GM12875 (cell line): Measurements from ENCODE around the gene C1orf174.

Source experiments
- H3K4me3 ChIP-seq: one replicate; pipeline ENCODE4 v1.5.1; 2011; ENCODE audit warnings: low read depth, low read length, control low read depth
- CTCF ChIP-seq: IDR thresholded peaks from 2 replicates; pipeline ENCODE4 v1.5.1; 2011; ENCODE audit warnings: low read depth, mild to moderate bottlenecking, control low read depth, inconsistent platforms, low read length, moderate library complexity, borderline replicate concordance; ENCODE audit not compliant: insufficient read depth

C1orf174 gene

GRCh38 chr1:3879787-3880428 lies 20.2 kb downstream of the C1orf174 start:
- TF ChIP-seq CTCF = no peak
- H3K4me3 ChIP-seq = no peak overlapping the region

GRCh38 chr1:3879099-3879498 lies 21.0 kb downstream of the C1orf174 start:
- no peak for TF ChIP-seq CTCF
- H3K4me3 ChIP-seq = no peak overlapping the region

- no peak for TF ChIP-seq CTCF
- no peak overlapping the region for H3K4me3 ChIP-seq
These were observed 23.4 kb downstream of the C1orf174 start for GRCh38 chr1:3876716-3877115.

GRCh38 chr1:3874736-3875135 lies 25.3 kb downstream of the C1orf174 start:
- TF ChIP-seq CTCF = no peak
- H3K4me3 ChIP-seq = no peak overlapping the region

- H3K4me3 ChIP-seq = no peak overlapping the region
- no peak for TF ChIP-seq CTCF
These were observed 27.5 kb downstream of the C1orf174 start for GRCh38 chr1:3872546-3872945.

- TF ChIP-seq CTCF = no peak
- H3K4me3 ChIP-seq = no peak overlapping the region
These were observed 28.6 kb downstream of the C1orf174 start for GRCh38 chr1:3871451-3871805.

GRCh38 chr1:3869751-3870301 lies 30.2 kb downstream of the C1orf174 start:
- H3K4me3 ChIP-seq = no peak overlapping the region
- TF ChIP-seq CTCF = no peak
